ENCODE data around the gene ANO7.

The ANO7 gene

DNA sequence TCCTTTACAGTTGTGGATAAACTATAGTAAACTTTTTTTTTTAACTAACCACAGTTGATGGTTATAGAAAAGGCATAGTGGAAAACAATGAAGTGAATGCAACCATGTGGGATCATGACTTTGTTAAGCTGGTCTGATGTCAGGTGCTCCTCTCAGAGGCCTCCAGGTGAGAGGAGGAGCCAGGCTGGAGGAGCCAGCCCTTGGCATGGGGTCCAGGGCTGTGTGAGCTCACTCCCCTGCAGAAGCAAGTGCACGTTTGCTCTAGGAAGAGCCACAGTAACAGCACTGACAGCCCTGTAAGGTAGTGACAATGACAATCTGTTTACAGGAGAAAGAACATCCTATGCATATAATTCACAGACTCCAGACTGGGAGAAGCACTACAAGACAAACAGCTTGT is 32.5 kb upstream of the ANO7 start:
- CTCF ChIA-PET = no interaction called here
- POLR2A ChIA-PET = no interaction called here
- H3K4me3 ChIP-seq (ENCODE audit: low read depth, low read length) = no peak overlapping the region
- DNase-seq (ENCODE audit: low read depth, low spot score) = no peak
- TF ChIP-seq, protein P1, sequence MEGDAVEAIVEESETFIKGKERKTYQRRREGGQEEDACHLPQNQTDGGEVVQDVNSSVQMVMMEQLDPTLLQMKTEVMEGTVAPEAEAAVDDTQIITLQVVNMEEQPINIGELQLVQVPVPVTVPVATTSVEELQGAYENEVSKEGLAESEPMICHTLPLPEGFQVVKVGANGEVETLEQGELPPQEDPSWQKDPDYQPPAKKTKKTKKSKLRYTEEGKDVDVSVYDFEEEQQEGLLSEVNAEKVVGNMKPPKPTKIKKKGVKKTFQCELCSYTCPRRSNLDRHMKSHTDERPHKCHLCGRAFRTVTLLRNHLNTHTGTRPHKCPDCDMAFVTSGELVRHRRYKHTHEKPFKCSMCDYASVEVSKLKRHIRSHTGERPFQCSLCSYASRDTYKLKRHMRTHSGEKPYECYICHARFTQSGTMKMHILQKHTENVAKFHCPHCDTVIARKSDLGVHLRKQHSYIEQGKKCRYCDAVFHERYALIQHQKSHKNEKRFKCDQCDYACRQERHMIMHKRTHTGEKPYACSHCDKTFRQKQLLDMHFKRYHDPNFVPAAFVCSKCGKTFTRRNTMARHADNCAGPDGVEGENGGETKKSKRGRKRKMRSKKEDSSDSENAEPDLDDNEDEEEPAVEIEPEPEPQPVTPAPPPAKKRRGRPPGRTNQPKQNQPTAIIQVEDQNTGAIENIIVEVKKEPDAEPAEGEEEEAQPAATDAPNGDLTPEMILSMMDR (IDR thresholded peaks at IDR 0.05; ENCODE audit: insufficient read depth, low read length, missing control alignments) = no peak

DNA sequence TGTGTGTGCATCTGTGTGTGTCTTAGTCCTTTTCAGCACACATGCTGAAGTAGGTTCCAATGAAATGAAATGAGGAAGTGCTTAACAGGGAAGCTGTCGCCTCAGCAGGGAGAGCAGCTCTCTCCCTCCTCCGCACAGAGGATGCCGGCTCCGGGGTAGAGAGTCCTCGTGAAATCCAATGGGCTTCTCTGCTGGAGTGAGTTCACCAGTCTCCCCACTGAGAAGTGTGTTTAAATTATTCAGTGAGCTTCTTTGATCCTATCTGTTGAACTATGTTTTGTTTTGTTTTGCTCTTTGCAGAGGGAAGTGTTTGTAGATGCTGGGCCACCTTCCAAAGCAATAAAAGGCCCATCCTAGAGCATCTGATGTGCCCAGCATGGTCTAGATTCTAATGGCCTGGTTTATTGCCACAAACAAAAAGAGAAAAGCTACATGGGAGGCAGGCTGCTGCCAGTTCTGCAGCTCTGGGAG is 31.5 kb upstream of the ANO7 start:
- POLR2A ChIA-PET = interaction anchor here (1.3 kb wide), 1 partner anchor 55 kb away, joined by 3 read pairs; the partner anchor contains the start of gene MTERF4
- TF ChIP-seq, protein P1 (IDR thresholded peaks at IDR 0.05; ENCODE audit: insufficient read depth, low read length, missing control alignments) = no peak
- CTCF ChIA-PET = interaction anchor here (1.3 kb wide), 1 partner anchor 8 kb away, joined by 3 read pairs; the partner anchor contains the start of gene PASK
- DNase-seq (ENCODE audit: low read depth, low spot score) = no peak
- H3K4me3 ChIP-seq (ENCODE audit: low read depth, low read length) = no peak overlapping the region

DNA sequence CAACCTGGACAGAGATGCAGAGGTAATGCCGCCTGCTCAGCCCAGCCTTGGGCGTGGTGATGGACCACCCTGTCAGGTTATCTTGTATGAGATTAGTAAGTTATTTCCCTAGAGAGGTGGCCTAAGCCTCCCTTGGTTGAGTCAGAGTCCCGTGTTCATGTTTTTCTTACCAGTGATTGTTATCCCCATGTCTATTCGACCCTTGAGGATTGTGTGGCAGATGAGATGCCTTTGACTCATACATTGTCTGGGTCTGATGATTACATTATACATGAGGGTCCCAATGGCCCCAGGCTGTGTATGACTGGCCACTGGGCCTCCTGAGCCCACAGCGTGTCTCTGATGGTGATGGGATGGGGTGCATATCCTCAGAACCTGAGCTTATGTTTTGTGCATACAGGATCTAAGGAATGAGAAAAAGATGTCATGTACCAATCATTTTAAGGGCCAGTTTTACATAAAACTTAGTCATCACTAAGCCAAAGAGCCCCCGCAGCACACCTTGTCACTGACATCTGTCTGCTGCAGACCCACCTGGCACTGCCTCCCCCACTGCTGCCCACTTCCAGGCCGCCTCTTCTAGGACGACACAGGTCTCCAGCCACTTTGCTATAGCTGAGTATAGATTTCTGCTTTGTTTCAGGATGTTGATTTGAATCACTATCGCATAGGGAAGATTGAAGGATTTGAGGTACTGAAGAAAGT is 30.5 kb upstream of the ANO7 start:
- CTCF ChIA-PET = interaction anchor here (1.3 kb wide), 1 partner anchor 9 kb away, joined by 3 read pairs; the partner anchor contains the start of gene PASK
- TF ChIP-seq, protein P1 (IDR thresholded peaks at IDR 0.05; ENCODE audit: insufficient read depth, low read length, missing control alignments) = no peak
- DNase-seq (ENCODE audit: low read depth, low spot score) = no peak
- POLR2A ChIA-PET = interaction anchor here (1.3 kb wide), 1 partner anchor 56 kb away, joined by 3 read pairs; the partner anchor contains the start of gene MTERF4
- H3K4me3 ChIP-seq (ENCODE audit: low read depth, low read length) = no peak overlapping the region

DNA sequence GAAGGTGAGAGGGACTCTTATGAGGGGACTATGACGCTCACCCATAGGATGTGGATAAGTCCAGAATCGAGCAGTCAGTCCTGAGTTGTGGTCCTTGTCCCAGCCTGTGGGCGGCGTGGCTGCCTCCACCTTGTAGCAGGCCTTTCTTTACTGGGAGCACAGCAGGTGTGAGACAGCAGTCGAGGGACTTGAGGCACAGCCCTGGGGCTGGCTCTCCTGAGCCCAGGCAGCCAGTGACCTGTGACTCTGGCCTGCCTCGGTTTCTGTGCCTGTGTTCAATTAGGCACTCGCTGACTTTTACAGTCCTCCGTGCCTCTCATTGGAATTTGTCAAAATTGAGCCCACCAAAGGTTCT is 30.0 kb upstream of the ANO7 start:
- no peak for DNase-seq (ENCODE audit: low read depth, low spot score)
- ChIA-PET CTCF (no interaction called here), POLR2A (no interaction called here)
- H3K4me3 ChIP-seq (ENCODE audit: low read depth, low read length) = no peak overlapping the region
- TF ChIP-seq, protein P1 (IDR thresholded peaks at IDR 0.05; ENCODE audit: insufficient read depth, low read length, missing control alignments) = no peak

DNA sequence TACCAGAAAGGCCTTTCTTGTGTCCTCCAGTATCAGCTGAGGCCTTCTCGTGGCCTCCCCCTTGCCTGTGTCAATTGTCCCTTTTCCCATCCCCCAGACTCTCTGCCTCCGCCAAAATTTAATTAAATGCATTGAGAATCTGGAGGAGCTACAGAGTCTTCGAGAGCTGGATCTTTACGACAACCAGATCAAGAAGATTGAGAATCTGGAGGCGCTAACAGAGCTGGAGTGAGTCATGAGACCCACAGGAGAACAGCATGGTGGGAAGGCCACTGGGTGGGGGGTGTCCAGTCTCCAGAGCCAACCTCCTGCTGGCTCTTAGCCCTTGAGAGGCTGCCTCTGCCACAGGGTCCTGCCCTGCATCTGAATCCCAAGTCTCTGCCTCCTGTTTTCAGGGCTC is 29.4 kb upstream of the ANO7 start:
- CTCF ChIA-PET = no interaction called here
- TF ChIP-seq, protein P1 (IDR thresholded peaks at IDR 0.05; ENCODE audit: insufficient read depth, low read length, missing control alignments) = no peak
- POLR2A ChIA-PET = no interaction called here
- no peak for DNase-seq (ENCODE audit: low read depth, low spot score)
- no peak overlapping the region for H3K4me3 ChIP-seq (ENCODE audit: low read depth, low read length)

DNA sequence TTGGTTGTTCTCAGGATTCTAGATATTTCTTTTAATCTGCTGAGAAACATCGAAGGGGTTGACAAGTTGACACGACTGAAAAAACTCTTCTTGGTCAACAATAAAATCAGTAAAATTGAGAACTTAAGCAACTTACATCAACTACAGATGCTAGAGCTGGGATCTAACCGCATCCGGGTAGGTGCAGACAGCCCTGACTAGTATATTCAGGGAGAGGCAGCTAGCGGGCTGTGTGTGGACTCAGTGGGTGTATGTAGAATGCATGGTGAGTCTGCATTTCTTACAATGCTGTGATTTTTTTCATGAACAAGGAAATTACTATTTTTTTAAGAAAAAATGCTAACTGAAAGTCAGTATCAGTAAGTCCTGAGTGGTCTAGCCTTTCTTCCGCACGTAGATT is 28.2 kb upstream of the ANO7 start:
- TF ChIP-seq, protein P1 (IDR thresholded peaks at IDR 0.05; ENCODE audit: insufficient read depth, low read length, missing control alignments) = no peak
- no peak for DNase-seq (ENCODE audit: low read depth, low spot score)
- H3K4me3 ChIP-seq (ENCODE audit: low read depth, low read length) = no peak overlapping the region
- POLR2A ChIA-PET = no interaction called here
- CTCF ChIA-PET = no interaction called here

Data from AG04449 (cell line).